Keratinocyte (primary cell): ENCODE data around the gene BTG4. TPM values are rescaled to one million over a fixed set of nuclear protein-coding genes. Genes with fewer than 3 reads are reported as not detected.

ENCODE experiments used
- DNase-seq: peaks from one replicate; pipeline ENCODE4 v3.0.0-alpha.2; 2011; ENCODE audit warnings: low read depth, missing footprints, low spot score
- FAIRE-seq: peaks from 2 replicates; lab custom pipeline; 2011; peaks lifted over from hg19 to GRCh38; lab: Jason Lieb, UNC
- H2AFZ ChIP-seq: 2 replicates; pipeline ENCODE4 v1.6.0; 2012; ENCODE audit warnings: low read length, control low read depth, inconsistent platforms; ENCODE audit not compliant: control insufficient read depth
- H3K27ac ChIP-seq: 2 replicates; pipeline ENCODE4 v1.5.1; 2011; ENCODE audit warnings: low read length; ENCODE audit not compliant: control insufficient read depth, insufficient read depth
- H3K27me3 ChIP-seq: 3 replicates; pipeline ENCODE4 v1.6.0; 2011; ENCODE audit warnings: low read length; ENCODE audit not compliant: control insufficient read depth, insufficient read depth; ENCODE audit errors: extremely low read depth
- H3K36me3 ChIP-seq, 2 experiments: 2 replicates in 1 of 2; 3 replicates in 1 of 2; pipeline ENCODE4 v1.5.1; 2011; ENCODE audit warnings: low read length in 2 of 2, mild to moderate bottlenecking in 1 of 2; ENCODE audit not compliant: control insufficient read depth in 2 of 2, insufficient read depth in 2 of 2; ENCODE audit errors: extremely low read depth in 1 of 2
- H3K4me1 ChIP-seq: 3 replicates; pipeline ENCODE4 v1.5.1; 2011; ENCODE audit warnings: low read length; ENCODE audit not compliant: control insufficient read depth, insufficient read depth; ENCODE audit errors: extremely low read depth
- H3K4me2 ChIP-seq: 3 replicates; pipeline ENCODE4 v1.6.0; 2011; ENCODE audit warnings: low read depth, low read length; ENCODE audit not compliant: control insufficient read depth, insufficient read depth; ENCODE audit errors: extremely low read depth
- H3K4me3 ChIP-seq, 3 experiments: fragments of 200-600 bp in 1 of 3; sonication (generic) in 1 of 3; 2 replicates in 2 of 3; 3 replicates in 1 of 3; pipeline ENCODE4 v1.5.1; 2011 to 2016; ENCODE audit warnings: low read length in 3 of 3, mild to moderate bottlenecking in 3 of 3, control low read depth in 2 of 3, inconsistent platforms in 1 of 3, low read depth in 1 of 3, mixed read lengths in 1 of 3, mixed run types in 1 of 3, moderate library complexity in 1 of 3; ENCODE audit not compliant: control insufficient read depth in 2 of 3, insufficient read depth in 2 of 3; ENCODE audit errors: extremely low read depth in 1 of 3
- H3K79me2 ChIP-seq: 2 replicates; pipeline ENCODE4 v1.6.0; 2012; ENCODE audit warnings: low read length; ENCODE audit not compliant: control insufficient read depth, insufficient read depth
- H3K9ac ChIP-seq: 3 replicates; pipeline ENCODE4 v1.6.0; 2011; ENCODE audit warnings: low read length; ENCODE audit not compliant: control insufficient read depth, insufficient read depth; ENCODE audit errors: extremely low read depth
- H3K9me1 ChIP-seq: 3 replicates; pipeline ENCODE4 v1.6.0; 2011; ENCODE audit warnings: low read length; ENCODE audit not compliant: control insufficient read depth, insufficient read depth; ENCODE audit errors: extremely low read depth
- H3K9me3 ChIP-seq: 2 replicates; pipeline ENCODE4 v1.5.1; 2012; ENCODE audit warnings: low read depth, low read length; ENCODE audit not compliant: control insufficient read depth
- H4K20me1 ChIP-seq: 3 replicates; pipeline ENCODE4 v1.6.0; 2011; ENCODE audit warnings: low read length; ENCODE audit not compliant: control insufficient read depth, insufficient read depth; ENCODE audit errors: extremely low read depth
- EZH2 ChIP-seq: IDR thresholded peaks from one replicate; pipeline ENCODE4 v1.6.1; 2012; ENCODE audit warnings: inconsistent platforms, mild to moderate bottlenecking, low read length, moderate library complexity
- dilution Hi-C: fragments of 300-500 bp; cut with MboI; formaldehyde crosslinking; loops from one replicate; pipeline ENCODE4 v1.7.0; 2020; ENCODE audit warnings: low sequenced_read_pairs; ENCODE audit not compliant: extremely low pct_ligation_motif_present
- polyA plus RNA-seq, 5 experiments: library from polyadenylated mRNA; depleted of rRNA in 3 of 5; stranded (reverse) in 3 of 5; stranded (forward) in 1 of 5; unstranded in 1 of 5; fragments of >200 nt; gene quantifications; 1 replicate in 1 of 5; 2 replicates in 3 of 5; 3 replicates in 1 of 5; pipeline versions ENCODE4 v1.2.1 to v1.2.3, GENCODE V29; 2011 to 2012; ENCODE audit warnings: missing spikeins in 2 of 5, low read depth in 1 of 5, low replicate concordance in 1 of 5
- TF ChIP-seq, protein P1 (sequence below), 3 experiments: IDR thresholded peaks in 1 of 3; conservative IDR thresholded peaks in 1 of 3; optimal IDR thresholded peaks in 1 of 3; 2 replicates in 2 of 3; 3 replicates in 1 of 3; pipeline versions ENCODE3 to v1.5.1; 2011; ENCODE audit warnings: low read length in 3 of 3, mild to moderate bottlenecking in 3 of 3, moderate library complexity in 2 of 3, control low read depth in 1 of 3, inconsistent platforms in 1 of 3; ENCODE audit not compliant: insufficient read depth in 2 of 3; ENCODE audit errors: extremely low read depth in 1 of 3

BTG4 gene
- polyA plus RNA-seq, 1 donor (not counting 4 experiments of a cell fraction or from before 2014, with no cell fraction given) = 0.12 TPM

- dilution Hi-C loops = no loop called here
- H4K20me1 ChIP-seq = no peaks in the 10 kb centered on the region
- no peak for DNase-seq
Observed at GRCh38 chr11:111476366-111476765, 35.8 kb downstream of the BTG4 start.

DNA sequence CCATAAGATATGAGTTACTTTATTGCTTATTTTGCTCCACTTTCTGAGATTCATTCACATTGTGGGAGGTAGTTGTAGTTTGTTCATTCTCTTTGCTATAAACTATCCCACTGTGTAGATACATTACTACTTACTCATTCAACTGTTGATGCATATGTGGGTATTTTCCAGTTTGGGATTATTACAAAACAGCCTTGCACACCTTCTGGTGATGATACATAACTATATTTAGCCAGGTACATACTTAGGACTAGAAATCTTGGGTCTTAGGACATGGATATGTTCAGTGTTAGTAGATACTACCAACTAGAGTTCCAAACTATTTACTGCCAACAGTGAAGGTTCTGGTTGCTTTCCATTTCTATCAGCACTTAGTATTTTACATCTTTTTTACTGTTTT is 37.8 kb downstream of the BTG4 start:
- FAIRE-seq = peak; percentile 29
- H3K4me3 ChIP-seq = no peak overlapping the region
- no peak overlapping the region for H2AFZ ChIP-seq
- H3K4me2 ChIP-seq = no peak overlapping the region
- no peaks in the 10 kb centered on the region for H4K20me1 ChIP-seq
- dilution Hi-C loops = no loop called here
- no peaks in the 10 kb centered on the region for H3K9me1 ChIP-seq
- H3K9me3 ChIP-seq = no peaks in the 10 kb centered on the region
- DNase-seq = no peak
- no peaks in the 10 kb centered on the region for H3K36me3 ChIP-seq
- no peaks in the 10 kb centered on the region for H3K79me2 ChIP-seq
- no peaks in the 10 kb centered on the region for H3K27me3 ChIP-seq
- H3K27ac ChIP-seq = no peak overlapping the region
- H3K9ac ChIP-seq = no peak overlapping the region
- no peaks in the 10 kb centered on the region for H3K4me1 ChIP-seq
- TF ChIP-seq, protein P1, sequence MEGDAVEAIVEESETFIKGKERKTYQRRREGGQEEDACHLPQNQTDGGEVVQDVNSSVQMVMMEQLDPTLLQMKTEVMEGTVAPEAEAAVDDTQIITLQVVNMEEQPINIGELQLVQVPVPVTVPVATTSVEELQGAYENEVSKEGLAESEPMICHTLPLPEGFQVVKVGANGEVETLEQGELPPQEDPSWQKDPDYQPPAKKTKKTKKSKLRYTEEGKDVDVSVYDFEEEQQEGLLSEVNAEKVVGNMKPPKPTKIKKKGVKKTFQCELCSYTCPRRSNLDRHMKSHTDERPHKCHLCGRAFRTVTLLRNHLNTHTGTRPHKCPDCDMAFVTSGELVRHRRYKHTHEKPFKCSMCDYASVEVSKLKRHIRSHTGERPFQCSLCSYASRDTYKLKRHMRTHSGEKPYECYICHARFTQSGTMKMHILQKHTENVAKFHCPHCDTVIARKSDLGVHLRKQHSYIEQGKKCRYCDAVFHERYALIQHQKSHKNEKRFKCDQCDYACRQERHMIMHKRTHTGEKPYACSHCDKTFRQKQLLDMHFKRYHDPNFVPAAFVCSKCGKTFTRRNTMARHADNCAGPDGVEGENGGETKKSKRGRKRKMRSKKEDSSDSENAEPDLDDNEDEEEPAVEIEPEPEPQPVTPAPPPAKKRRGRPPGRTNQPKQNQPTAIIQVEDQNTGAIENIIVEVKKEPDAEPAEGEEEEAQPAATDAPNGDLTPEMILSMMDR (optimal IDR thresholded peaks at IDR 0.05 in 1 of 3, IDR thresholded peaks at IDR 0.05 in 1 of 3, conservative IDR thresholded peaks at IDR 0.05 in 1 of 3; ENCODE audit: extremely low read depth in 1 of 3, insufficient read depth in 2 of 3, low read length in 3 of 3) = no peak
- no peak for TF ChIP-seq EZH2

More at GRCh38 chr11:111476366-111476765, 35.8 kb downstream of the BTG4 start:
- no peak overlapping the region for H3K9ac ChIP-seq
- no peaks in the 10 kb centered on the region for H3K9me1 ChIP-seq
- H3K27ac ChIP-seq = no peak overlapping the region
- no peaks in the 10 kb centered on the region for H3K36me3 ChIP-seq
- no peak for FAIRE-seq
- no peaks in the 10 kb centered on the region for H3K27me3 ChIP-seq
- peaks cover 2% of the 10 kb centered on the region for H3K4me1 ChIP-seq
- H2AFZ ChIP-seq = no peak overlapping the region
- H3K79me2 ChIP-seq = no peaks in the 10 kb centered on the region
- H3K4me2 ChIP-seq = no peak overlapping the region
- no peaks in the 10 kb centered on the region for H3K9me3 ChIP-seq
- H3K4me3 ChIP-seq = no peak overlapping the region
- TF ChIP-seq EZH2 = no peak
- TF ChIP-seq, protein P1 (optimal IDR thresholded peaks at IDR 0.05 in 1 of 3, IDR thresholded peaks at IDR 0.05 in 1 of 3, conservative IDR thresholded peaks at IDR 0.05 in 1 of 3; ENCODE audit: extremely low read depth in 1 of 3, insufficient read depth in 2 of 3, low read length in 3 of 3) = no peak
